GM12892 (cell line): ENCODE data around the gene MLH1.

Experiments used
- DNase-seq: peaks from one replicate; pipeline ENCODE4 v3.0.0; 2011; ENCODE audit not compliant: insufficient read length
- FAIRE-seq: peaks from 2 replicates; lab custom pipeline; 2011; peaks lifted over from hg19 to GRCh38; lab: Jason Lieb, UNC
- POLR2A ChIP-seq: IDR thresholded peaks from 2 replicates; pipeline ENCODE4 v1.6.1; 2011; ENCODE audit warnings: low read depth, low read length, control low read depth
- POLR2AphosphoS5 ChIP-seq: IDR thresholded peaks from 2 replicates; pipeline ENCODE4 v1.6.1; 2011; ENCODE audit warnings: low read depth, low read length, control low read depth
- TAF1 ChIP-seq: IDR thresholded peaks from 2 replicates; pipeline ENCODE4 v1.6.1; 2011; ENCODE audit warnings: low read depth, mild to moderate bottlenecking, control low read depth, low read length, borderline replicate concordance

Gene MLH1

DNA sequence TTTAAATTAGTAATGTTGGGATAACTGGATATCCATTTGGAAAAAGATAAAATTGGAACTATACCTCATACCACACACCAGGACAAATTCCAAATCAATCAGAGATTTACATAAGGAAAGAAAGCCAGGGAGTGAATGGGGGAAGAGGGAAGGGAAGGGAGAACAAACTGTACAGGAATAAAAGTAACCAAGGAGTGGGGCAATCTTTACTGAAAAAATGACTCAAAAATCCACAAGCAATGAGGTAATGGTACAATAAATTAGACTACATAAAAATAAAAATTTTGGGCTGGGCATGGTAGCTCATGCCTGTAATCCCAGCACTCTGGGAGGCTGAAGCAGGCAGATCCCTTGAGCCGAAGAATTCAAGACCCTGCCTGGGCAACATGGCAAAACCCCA, 82.6 kb downstream of the MLH1 start:
- TF ChIP-seq POLR2AphosphoS5 (no peak), POLR2A (no peak), TAF1 (no peak)
- FAIRE-seq (no peak), DNase-seq (no peak)

DNA sequence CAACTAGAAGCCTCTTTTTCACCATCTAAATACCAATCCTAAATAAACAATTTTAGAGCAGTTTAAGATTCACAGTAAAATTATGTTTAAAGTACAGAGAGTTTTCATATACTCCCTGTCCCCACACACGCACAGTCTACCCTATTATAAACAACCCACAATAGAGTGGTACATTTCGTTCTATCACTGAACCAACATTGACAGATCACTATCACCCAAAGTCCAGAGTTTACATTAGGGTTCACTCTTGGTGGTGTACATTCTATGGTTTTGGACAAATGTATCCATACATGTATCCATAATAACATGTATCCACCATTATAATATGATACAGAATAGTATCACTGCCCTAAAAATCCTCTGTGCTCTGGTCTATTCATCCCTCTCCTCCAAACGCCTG, 89.0 kb downstream of the MLH1 start:
- FAIRE-seq (no peak), DNase-seq (no peak)
- TF ChIP-seq POLR2A (no peak), TAF1 (no peak), POLR2AphosphoS5 (no peak)

- TF ChIP-seq TAF1 (no peak), POLR2A (no peak), POLR2AphosphoS5 (no peak)
- FAIRE-seq = no peak
- DNase-seq = no peak
Measured at GRCh38 chr3:37086918-37087317, 93.6 kb downstream of the MLH1 start.

DNA sequence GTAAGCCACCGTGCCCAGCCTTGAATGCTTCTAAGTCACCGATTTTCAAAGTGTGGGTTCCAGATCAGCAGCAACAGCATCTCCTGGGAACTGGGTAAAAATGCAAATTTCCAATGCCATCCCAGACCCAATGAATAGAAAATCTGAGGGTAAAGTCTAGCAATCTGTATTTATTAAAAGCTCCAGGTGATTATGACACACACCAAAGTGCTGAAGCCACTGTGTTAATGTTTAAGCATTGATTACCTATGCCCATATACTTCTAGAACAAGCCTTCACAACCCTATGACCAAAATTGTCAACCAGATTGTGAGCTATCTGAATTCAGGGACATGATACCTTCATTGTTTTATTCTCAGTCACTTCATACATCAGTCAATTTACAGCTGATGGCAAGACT, 94.6 kb downstream of the MLH1 start:
- FAIRE-seq (no peak), DNase-seq (no peak)
- TF ChIP-seq POLR2A (no peak), TAF1 (no peak), POLR2AphosphoS5 (no peak)

DNA sequence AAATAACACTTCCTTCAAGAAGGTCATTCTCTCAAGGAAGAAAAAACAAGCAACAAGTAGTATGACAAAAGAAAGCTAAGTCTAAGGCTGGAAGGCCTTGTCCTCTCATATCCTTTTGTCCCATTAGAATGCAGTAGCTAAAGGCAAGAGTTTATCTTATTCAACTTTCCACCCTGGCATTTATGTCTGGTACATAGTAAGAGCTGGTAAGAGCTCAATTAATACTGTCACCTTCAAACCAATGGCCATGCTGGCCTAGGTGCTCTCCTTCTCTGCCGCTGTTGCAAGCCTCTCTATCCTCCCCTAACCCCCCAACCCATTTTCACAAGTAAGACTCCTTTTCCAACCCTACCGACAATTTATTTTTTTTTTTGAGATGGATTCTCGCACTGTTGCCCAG, 99.2 kb downstream of the MLH1 start:
- no peak for TF ChIP-seq POLR2A
- DNase-seq = no peak
- FAIRE-seq = no peak

DNA sequence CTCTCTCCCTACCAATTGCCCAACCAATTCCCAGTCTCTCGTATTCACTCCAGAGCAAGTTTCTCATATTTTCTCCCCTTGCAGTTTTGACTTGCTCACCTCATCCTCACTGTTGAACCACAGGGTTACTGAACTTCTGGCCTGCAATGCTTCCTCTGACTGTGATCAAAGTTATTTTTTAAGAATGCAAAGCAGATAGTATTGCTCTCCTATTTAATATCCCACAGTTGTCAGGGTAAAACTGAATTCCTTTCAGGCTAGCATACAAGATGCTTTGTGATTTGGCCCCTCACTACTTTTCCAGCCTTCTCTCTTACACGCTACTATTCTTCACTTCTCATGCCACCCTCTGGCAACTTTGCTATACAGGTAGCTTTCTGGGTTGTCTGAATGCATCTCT, 100.2 kb downstream of the MLH1 start:
- no peak for DNase-seq
- no peak for FAIRE-seq
- TF ChIP-seq POLR2A = no peak
- TF ChIP-seq TAF1 = no peak
- TF ChIP-seq POLR2AphosphoS5 = no peak

DNA sequence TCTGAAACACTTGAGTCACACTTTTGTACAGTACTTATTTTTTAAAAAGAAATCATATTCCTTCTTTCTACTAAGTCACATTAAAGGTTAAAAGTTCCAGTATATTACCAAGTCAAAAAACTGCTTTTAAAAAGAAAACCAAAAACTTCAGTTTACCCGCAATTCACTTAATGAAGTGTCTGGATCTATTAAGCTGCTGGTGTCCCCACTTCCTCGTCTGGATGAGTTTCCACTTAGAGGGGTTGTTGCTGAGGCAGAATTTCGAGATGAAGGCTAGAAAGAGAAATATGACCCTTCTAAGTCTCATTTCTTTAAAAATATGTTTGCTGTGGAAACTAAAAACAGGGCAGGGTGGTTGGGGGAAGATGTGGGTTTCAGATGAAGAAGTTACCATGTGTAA, 101.3 kb downstream of the MLH1 start:
- no peak for DNase-seq
- no peak for FAIRE-seq

GRCh38 chr3:37096288-37096687, 103.0 kb downstream of the MLH1 start:
- FAIRE-seq = no peak
- DNase-seq = no peak
- TF ChIP-seq POLR2A = no peak
- TF ChIP-seq POLR2AphosphoS5 = no peak
- TF ChIP-seq TAF1 = no peak

More for the DNA sequence above, 101.3 kb downstream of the MLH1 start:
- TF ChIP-seq POLR2AphosphoS5 (no peak), POLR2A (no peak), TAF1 (no peak)

- DNase-seq (no peak), FAIRE-seq (no peak)
- TF ChIP-seq POLR2AphosphoS5 (no peak), POLR2A (no peak)
Measured at GRCh38 chr3:37096975-37097374, 103.7 kb downstream of the MLH1 start.

- no peak for TF ChIP-seq POLR2AphosphoS5
- FAIRE-seq (no peak), DNase-seq (no peak)
Measured at GRCh38 chr3:37097776-37098175, 104.5 kb downstream of the MLH1 start.

GRCh38 chr3:37098884-37099283, 105.6 kb downstream of the MLH1 start:
- TF ChIP-seq POLR2AphosphoS5 (no peak), TAF1 (no peak), POLR2A (no peak)
- no peak for DNase-seq
- no peak for FAIRE-seq

DNA sequence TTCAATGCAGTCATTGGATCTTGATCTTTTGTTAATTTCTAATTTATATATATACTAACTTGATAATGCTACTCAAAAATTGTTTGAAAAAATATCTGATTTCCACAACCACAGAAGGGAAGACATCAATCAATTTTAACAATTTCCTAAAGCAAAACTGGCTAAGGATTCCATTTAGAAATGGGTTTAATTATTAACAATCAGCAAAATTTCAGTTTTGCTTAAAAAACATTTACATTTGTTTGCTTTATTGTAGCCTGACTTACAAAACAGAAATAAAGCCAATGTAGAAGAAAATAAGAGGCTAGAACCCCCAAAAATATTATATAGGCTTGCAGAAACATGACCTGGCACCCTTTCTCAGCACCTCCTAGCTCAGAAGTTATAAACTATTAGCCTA, 106.2 kb downstream of the MLH1 start:
- FAIRE-seq (no peak), DNase-seq (no peak)

DNA sequence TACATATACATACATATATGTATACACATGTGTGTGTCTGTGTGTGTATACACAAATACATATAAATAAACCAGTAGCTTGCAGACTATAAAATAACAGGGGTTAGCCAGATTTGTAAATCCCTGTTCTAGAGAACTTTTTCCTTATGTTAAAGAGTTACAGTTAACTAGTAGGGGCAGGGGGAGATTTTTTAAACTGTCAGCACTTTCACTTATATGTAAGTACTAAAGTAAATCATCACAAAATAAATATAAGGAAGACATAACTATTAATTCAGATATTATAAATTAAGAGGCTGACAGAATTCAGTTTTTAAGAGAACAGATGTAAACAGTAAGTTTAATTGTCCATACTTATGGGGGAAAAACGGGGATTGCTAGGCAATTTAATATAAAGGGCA, 107.1 kb downstream of the MLH1 start:
- TF ChIP-seq POLR2A = no peak
- FAIRE-seq = no peak
- DNase-seq = no peak

More for the DNA sequence above, 106.2 kb downstream of the MLH1 start:
- no peak for TF ChIP-seq POLR2AphosphoS5
- no peak for TF ChIP-seq POLR2A
- TF ChIP-seq TAF1 = no peak
